GM23248 (cell line): ENCODE results near the gene ADAM12. TPM values are rescaled to one million over a fixed set of nuclear protein-coding genes. Genes with fewer than 3 reads are reported as not detected.

ENCODE experiments used
- DNase-seq: peaks from one replicate; pipeline ENCODE4 v3.0.0-alpha.2; 2015
- H2AFZ ChIP-seq: fragments of 200-600 bp; sonication (generic); 2 replicates; pipeline ENCODE4 v1.6.1; 2016; ENCODE audit warnings: antibody characterized with exemption
- H3F3A ChIP-seq: fragments of 200-600 bp; sonication (generic); 2 replicates; pipeline ENCODE4 v1.6.1; 2016; ENCODE audit warnings: mild to moderate bottlenecking, antibody characterized with exemption, mixed run types; ENCODE audit not compliant: insufficient read depth
- H3K27ac ChIP-seq: fragments of 200-600 bp; sonication (generic); 2 replicates; pipeline ENCODE4 v1.5.1; 2016; ENCODE audit warnings: mild to moderate bottlenecking
- H3K27me3 ChIP-seq: fragments of 200-600 bp; sonication (generic); replicated peaks from 2 replicates; pipeline ENCODE4 v1.6.1; 2016; ENCODE audit warnings: mild to moderate bottlenecking; ENCODE audit not compliant: insufficient read depth
- H3K36me3 ChIP-seq: fragments of 200-600 bp; sonication (generic); 2 replicates; pipeline ENCODE4 v1.6.1; 2016; ENCODE audit warnings: low read depth, mild to moderate bottlenecking
- H3K4me1 ChIP-seq: fragments of 200-600 bp; sonication (generic); 2 replicates; pipeline ENCODE4 v1.6.1; 2016; ENCODE audit warnings: mild to moderate bottlenecking; ENCODE audit not compliant: insufficient read depth
- H3K4me2 ChIP-seq: fragments of 200-600 bp; sonication (generic); one replicate; pipeline ENCODE4 v1.6.1; 2016; ENCODE audit warnings: mild to moderate bottlenecking; ENCODE audit not compliant: unreplicated experiment
- H3K4me3 ChIP-seq: fragments of 200-600 bp; sonication (generic); 2 replicates; pipeline ENCODE4 v1.5.1; 2016; ENCODE audit warnings: mild to moderate bottlenecking
- H3K79me2 ChIP-seq: fragments of 200-600 bp; sonication (generic); 2 replicates; pipeline ENCODE4 v1.6.1; 2016; ENCODE audit warnings: mild to moderate bottlenecking; ENCODE audit not compliant: insufficient read depth
- H3K9ac ChIP-seq: fragments of 200-600 bp; sonication (generic); 2 replicates; pipeline ENCODE4 v1.6.1; 2016; ENCODE audit warnings: mild to moderate bottlenecking
- H3K9me2 ChIP-seq: fragments of 200-600 bp; sonication (generic); 2 replicates; pipeline ENCODE4 v1.6.1; 2016; ENCODE audit warnings: mixed run types, mild to moderate bottlenecking, moderate library complexity; ENCODE audit not compliant: insufficient read depth
- H3K9me3 ChIP-seq: fragments of 200-600 bp; sonication (generic); one replicate; pipeline ENCODE4 v1.6.1; 2017; ENCODE audit warnings: low read depth
- H4K20me1 ChIP-seq: fragments of 200-600 bp; sonication (generic); 2 replicates; pipeline ENCODE4 v1.6.0; 2016; ENCODE audit not compliant: insufficient read depth
- EZH2 ChIP-seq: fragments of 200-600 bp; sonication (generic); IDR thresholded peaks from 2 replicates; pipeline ENCODE4 v1.6.1; 2018; ENCODE audit warnings: antibody characterized with exemption, mild to moderate bottlenecking; ENCODE audit not compliant: insufficient read depth, poor library complexity, severe bottlenecking
- EZH2phosphoT487 ChIP-seq: fragments of 200-600 bp; sonication (generic); IDR thresholded peaks from 2 replicates; pipeline ENCODE4 v1.6.1; 2018; ENCODE audit warnings: antibody characterized with exemption, moderate library complexity, mild to moderate bottlenecking, low read depth; ENCODE audit not compliant: insufficient read depth
- WGBS, 2 experiments: methylation state at CpG; one replicate each; pipeline ENCODE4 v1.1.6; 2015 to 2017; ENCODE audit warnings: low lambda C conversion rate in 2 of 2, low coverage in 1 of 2; ENCODE audit errors: missing lambda C conversion rate in 2 of 2; 5-methylcytosine and 5-hydroxymethylcytosine counted together
- in situ Hi-C: fragments of 300-500 bp; cut with MboI; formaldehyde crosslinking; loops from 2 replicates; pipeline ENCODE4 v1.15.0; 2020
- polyA plus RNA-seq: library from polyadenylated mRNA; unstranded; fragments of >200 nt; fragmentation: Nextera tagmentation; extraction: Ambion mirVana; gene quantifications from 2 replicates; pipeline ENCODE4 v1.2.1, GENCODE V29; 2016
- total RNA-seq: library from RNA; depleted of rRNA; stranded (reverse); fragments of >200 nt; shearing (Covaris generic); gene quantifications from 2 replicates; pipeline ENCODE4 v1.2.3, GENCODE V29; 2014

Gene ADAM12
- total and polyA plus RNA-seq, 2 experiments from 2014 or later, result 58.4 to 127 TPM

- 78 to 79% methylated on average over 5 of the region's 5 CpGs for WGBS, 2 experiments
- Histone ChIP-seq H2AFZ (no peak overlapping the region), H3K27ac (no peak overlapping the region)
Observed at GRCh38 chr10:126161691-126162090, 226.6 kb downstream of the ADAM12 start.

GRCh38 chr10:126160971-126161630 lies 227.2 kb downstream of the ADAM12 start:
- Histone ChIP-seq H3K36me3 (no peaks in the 10 kb centered on the region; the same call in 1 of the 2 replicates), H4K20me1 (no peaks in the 10 kb centered on the region), H2AFZ (no peak overlapping the region), H3K4me2 (no peak overlapping the region), H3F3A (no peaks in the 10 kb centered on the region), H3K4me1 (no peaks in the 10 kb centered on the region), H3K27ac (no peak overlapping the region), H3K27me3 (no peaks in the 10 kb centered on the region), H3K9me3 (no peaks in the 10 kb centered on the region), H3K79me2 (peaks cover 19% of the 10 kb centered on the region), H3K9ac (no peak overlapping the region), H3K9me2 (no peaks in the 10 kb centered on the region), H3K4me3 (no peak overlapping the region)
- in situ Hi-C loops, result no loop called here
- no peak for TF ChIP-seq EZH2
- no peak for TF ChIP-seq EZH2phosphoT487
- 91 to 93% methylated on average over 10 of the region's 10 CpGs for WGBS, 2 experiments
- no peak for DNase-seq

More at GRCh38 chr10:126161691-126162090, 226.6 kb downstream of the ADAM12 start:
- TF ChIP-seq EZH2, result no peak
- no peak for TF ChIP-seq EZH2phosphoT487
- H3K9ac ChIP-seq, result no peak overlapping the region
- H3K9me3 ChIP-seq, result no peaks in the 10 kb centered on the region
- no peaks in the 10 kb centered on the region for H3K4me1 ChIP-seq
- H3K4me3 ChIP-seq, result no peak overlapping the region
- no peaks in the 10 kb centered on the region; the same call in 1 of the 2 replicates for H3K36me3 ChIP-seq
- H3K4me2 ChIP-seq, result no peak overlapping the region
- no peaks in the 10 kb centered on the region for H3K27me3 ChIP-seq
- in situ Hi-C loops, result no loop called here
- H3K79me2 ChIP-seq, result peaks cover 21% of the 10 kb centered on the region
- no peaks in the 10 kb centered on the region for H3K9me2 ChIP-seq
- DNase-seq, result no peak
- H3F3A ChIP-seq, result no peaks in the 10 kb centered on the region
- no peaks in the 10 kb centered on the region for H4K20me1 ChIP-seq

GRCh38 chr10:126160571-126160970 lies 227.7 kb downstream of the ADAM12 start:
- H3K36me3 ChIP-seq, result no peaks in the 10 kb centered on the region; the same call in 1 of the 2 replicates
- H3K27me3 ChIP-seq, result no peaks in the 10 kb centered on the region
- TF ChIP-seq EZH2 (no peak), EZH2phosphoT487 (no peak)
- no peaks in the 10 kb centered on the region for H3K9me2 ChIP-seq
- no peak overlapping the region for H3K9ac ChIP-seq
- H3K4me1 ChIP-seq, result no peaks in the 10 kb centered on the region
- no peaks in the 10 kb centered on the region for H3F3A ChIP-seq
- no peak overlapping the region for H3K27ac ChIP-seq
- no peak overlapping the region for H3K4me3 ChIP-seq
- in situ Hi-C loops, result no loop called here
- no peak overlapping the region for H3K4me2 ChIP-seq
- no peak for DNase-seq
- 80% methylated on average over 5 of the region's 5 CpGs for WGBS, 2 experiments
- no peak overlapping the region for H2AFZ ChIP-seq
- H3K79me2 ChIP-seq, result peaks cover 14% of the 10 kb centered on the region
- H4K20me1 ChIP-seq, result no peaks in the 10 kb centered on the region
- H3K9me3 ChIP-seq, result no peaks in the 10 kb centered on the region

GRCh38 chr10:126158133-126158892 lies 230.0 kb downstream of the ADAM12 start:
- 68 to 74% methylated on average over 7 to 20 of the region's 20 CpGs for WGBS, 2 experiments
- in situ Hi-C loops, result no loop called here

More at GRCh38 chr10:126158133-126158892, 230.0 kb downstream of the ADAM12 start:
- Histone ChIP-seq H3K9ac (no peak overlapping the region), H3K4me3 (no peak overlapping the region), H3K27ac (no peak overlapping the region), H3F3A (peaks cover 6% of the 10 kb centered on the region; the same call in 1 of the 2 replicates), H2AFZ (no peak overlapping the region), H3K79me2 (peaks cover 10% of the 10 kb centered on the region; the same call in 1 of the 2 replicates), H3K4me2 (no peak overlapping the region), H3K4me1 (0 out of 2 replicates have a peak, but pooled peaks cover 8% of the 10 kb centered on the region), H3K36me3 (peaks cover 10% of the 10 kb centered on the region; the same call in 1 of the 2 replicates), H3K27me3 (no peaks in the 10 kb centered on the region), H4K20me1 (no peaks in the 10 kb centered on the region), H3K9me2 (no peaks in the 10 kb centered on the region), H3K9me3 (no peaks in the 10 kb centered on the region)
- no peak for TF ChIP-seq EZH2phosphoT487
- TF ChIP-seq EZH2, result no peak
- no peak for DNase-seq
